ENCODE data around the gene PRKAG2.

PRKAG2 gene

DNA sequence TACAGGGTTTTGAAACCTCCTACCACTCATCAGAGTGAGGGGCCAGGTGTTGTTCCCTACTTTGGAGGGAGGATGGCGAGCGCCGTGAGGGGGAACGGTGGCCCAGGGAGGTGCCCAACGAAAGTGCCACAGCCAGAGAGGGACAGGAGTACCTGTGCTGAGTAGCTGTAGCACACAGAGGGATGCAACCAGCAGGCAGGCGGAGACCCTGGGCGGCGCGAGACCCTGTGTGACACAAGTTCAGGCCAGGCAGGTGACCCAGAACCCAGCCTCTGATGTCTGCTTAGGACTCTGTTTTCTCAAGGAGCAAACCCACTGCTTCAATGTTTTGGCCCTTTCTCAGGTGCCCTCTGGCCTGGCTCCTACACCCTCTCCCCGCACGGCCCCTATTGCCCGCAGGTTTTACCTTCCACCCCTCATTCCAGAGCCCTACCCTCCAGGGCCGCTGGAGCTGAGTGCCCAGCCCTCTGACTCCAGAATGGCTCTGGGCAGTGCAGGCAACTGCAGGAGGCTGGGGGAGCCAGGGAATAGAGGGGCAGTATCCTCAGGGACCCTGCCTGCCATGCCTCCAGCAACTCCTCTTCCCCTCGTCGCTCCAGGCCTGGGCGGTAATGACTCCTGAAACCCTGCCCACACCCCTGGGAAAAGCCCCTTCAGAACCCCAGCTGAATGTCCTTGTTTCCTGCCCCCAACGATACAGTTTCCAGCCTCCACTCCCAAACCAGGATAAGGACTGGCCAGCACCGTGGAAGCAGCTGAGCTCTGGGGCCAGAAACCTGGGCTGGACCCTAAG, 193.1 kb downstream of the PRKAG2 start:
- in situ Hi-C loops (cut with MboI; ENCODE audit: low sequenced_read_pairs), result no loop called here

DNA sequence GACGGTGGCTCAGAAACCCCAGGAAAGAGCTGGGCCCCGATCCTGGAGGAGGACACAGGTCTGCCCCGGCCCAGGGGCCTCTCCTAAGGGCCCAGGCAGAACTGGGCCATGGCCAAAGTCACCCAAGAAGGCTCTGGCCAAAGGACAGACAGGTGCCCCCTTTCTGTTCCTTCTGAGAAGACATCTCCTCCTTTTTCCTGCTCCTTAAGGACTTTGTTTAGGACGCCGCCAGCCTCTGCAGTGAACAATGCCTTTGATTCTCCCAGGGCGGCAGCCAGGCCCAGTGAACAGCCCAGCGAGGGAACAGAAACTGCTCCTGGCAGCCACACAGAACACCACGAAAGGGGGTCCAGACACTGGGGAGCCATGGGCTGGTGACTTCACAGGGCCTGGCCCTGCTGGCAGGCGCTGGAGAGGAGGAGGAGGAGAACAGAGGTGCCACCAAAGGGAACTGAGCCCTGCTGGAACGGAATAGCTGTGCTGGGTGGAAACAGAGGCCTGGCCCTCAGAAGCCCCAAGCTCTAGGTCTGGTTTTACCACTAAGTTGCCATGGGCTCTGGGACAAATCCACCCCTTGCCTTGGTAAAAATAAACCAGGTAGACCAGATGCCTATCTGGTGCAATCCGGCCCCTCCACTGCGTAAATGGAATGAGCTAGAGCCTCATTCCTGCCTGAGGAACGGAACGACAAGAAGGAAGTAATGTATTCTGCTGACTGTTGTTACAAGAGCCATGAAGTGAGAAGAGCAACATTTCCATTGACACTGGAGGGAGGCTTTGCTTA, 193.9 kb downstream of the PRKAG2 start:
- in situ Hi-C loops (cut with MboI; ENCODE audit: low sequenced_read_pairs), result no loop called here

DNA sequence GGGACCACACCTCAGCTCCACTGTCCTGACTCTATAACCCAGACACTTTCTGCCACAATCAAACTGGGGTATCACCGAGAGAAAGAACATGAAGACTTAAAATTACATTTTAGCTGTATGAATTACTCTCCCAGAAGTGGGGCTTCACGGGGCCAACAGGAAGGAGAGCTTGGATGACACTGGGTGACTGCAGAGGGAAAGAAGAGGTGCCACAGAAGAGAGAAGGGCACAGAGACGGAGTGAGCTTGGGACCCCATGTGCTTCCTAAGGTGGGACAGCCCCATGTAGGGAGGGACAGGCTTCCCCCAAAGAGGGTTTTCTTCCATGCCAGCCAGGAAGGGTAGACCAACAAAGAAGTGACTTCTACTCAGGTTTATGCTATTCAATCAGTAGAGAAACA, 195.2 kb downstream of the PRKAG2 start:
- in situ Hi-C loops (cut with MboI; ENCODE audit: low sequenced_read_pairs), result no loop called here

DNA sequence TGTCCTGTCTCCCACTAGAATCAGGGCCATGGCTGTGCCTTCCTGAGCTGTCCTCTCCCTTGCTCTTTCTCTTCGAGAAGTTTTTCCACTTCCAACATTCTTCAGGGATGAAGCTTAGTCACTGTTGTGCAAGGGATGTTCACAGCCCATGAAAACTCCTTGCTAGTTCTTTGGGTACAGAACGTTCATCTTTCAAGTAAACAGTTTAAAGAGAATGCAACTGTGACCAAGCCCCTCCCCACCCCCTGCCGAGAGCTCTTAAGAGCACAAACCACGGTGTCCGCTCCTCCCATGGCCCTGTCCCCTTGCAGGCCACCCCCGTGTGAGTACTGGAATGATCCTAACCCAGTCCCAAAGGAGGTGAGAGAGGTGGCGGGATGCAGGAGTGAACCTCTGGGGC, 196.1 kb downstream of the PRKAG2 start:
- in situ Hi-C loops (cut with MboI; ENCODE audit: low sequenced_read_pairs), result no loop called here

DNA sequence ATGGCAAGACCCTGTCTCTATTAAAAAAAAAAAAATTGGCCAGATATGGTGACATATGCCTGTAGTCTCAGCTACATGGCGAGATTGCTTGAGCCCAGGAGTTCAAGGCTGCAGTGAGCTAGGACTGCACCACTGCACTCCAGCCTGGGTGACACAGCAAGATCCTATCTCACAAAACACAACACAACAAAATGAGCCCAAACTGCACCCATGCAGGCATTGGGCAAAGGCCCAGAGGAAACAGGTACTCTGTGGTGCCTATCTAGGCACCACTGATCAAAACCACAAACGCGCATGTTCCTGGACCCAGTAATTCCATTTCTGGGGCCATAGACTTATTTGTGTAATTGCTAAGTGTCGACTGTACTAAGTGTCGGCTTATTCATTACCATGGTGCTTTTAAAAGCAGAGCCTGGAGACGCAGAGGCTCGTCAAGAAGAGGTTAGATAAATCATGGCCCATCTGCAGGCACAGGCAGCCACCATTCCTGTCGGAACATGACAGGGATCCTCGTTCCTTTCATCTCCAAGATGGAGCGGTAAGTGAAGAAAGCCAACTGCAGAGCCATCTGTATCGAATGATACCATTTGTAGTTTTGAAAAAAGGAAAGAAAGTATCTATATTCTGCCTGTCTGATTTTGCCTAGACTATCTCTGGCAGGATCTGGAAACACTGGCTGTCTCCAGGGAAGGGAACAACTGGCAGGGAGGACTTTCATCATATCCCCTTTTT, 196.9 kb downstream of the PRKAG2 start:
- in situ Hi-C loops (cut with MboI; ENCODE audit: low sequenced_read_pairs), result no loop called here

DNA sequence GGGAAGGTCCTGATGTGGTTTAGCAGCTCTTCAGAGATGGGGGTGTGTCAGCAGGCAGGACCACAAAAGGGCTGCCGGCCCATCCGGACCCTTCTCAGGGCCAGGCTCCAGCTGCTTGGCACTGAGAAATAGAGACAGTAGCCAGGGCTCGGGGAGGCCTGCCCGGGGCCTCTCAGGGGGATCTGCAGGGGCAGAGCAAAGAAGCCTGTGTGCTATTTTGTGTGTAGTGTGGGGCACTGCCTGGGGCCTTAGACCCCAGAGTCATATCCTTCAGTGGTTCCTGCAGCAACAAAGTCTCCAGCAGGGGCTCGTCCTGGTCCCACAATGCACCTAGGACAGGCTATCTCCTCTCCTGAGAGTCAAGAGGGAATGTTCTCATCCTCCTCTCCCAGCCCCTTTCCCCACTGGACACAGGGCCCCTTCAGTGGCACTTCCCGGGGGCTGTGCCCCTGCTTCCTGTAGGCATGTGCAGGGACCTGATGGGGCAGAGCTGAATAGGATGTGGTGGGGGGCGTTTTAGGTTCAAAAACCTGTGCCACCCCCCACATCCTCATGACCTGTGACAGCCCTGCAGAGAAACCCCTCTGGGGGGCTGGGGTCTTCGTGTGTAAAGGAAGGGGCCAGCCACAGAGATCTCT, 197.7 kb downstream of the PRKAG2 start:
- in situ Hi-C loops (cut with MboI; ENCODE audit: low sequenced_read_pairs), result no loop called here

DNA sequence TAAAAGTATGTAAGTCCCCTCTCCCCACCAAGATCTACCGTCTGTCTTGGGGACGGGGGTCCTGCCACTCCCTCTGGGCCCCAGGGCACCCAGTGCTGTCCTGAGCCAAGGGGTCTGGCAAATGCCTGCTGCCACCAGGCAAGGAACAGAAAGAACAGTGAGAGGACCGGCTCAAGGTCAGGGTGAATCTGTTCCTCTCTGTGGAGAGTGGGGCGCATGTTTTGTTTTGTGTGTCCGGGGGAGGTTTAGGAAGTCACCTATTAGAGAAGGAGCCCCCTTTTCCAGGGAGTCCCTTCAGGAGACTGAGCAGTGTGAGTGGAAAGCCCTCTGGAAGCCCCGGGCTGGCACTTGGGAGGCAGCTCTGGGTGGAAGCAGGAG, 198.7 kb downstream of the PRKAG2 start:
- in situ Hi-C loops (cut with MboI; ENCODE audit: low sequenced_read_pairs), result no loop called here

DNA sequence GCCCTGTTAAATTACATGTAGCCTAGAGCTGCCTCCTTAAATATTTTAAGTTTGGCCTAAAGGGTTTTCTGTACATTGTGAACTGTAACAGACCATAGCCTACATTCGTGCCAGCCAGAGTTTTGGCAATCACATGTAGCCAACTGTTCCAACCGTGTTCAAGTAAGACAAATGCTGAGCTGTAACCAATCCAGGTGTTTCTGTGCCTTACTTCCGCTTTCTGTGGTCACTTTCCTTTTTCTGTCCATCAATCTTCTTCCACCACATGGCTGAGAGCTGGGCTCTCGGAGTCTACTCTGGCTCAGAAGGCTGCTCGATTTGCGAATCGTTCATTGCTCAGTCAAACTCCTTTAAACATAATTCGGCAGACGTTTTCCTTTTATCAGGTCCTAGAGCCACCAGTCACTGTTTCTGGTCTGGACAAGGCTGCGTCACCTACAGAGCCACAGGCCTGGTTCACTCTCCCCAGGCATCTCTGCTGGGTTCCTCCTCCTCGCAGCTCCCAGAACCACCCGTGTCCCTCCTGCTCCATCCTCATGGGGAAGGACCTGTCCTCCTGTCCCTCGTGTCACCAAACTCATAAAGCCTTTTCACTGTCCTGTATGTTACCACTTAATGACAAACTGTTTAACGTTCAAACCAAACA, 199.2 kb downstream of the PRKAG2 start:
- in situ Hi-C loops (cut with MboI; ENCODE audit: low sequenced_read_pairs), result no loop called here

DNA sequence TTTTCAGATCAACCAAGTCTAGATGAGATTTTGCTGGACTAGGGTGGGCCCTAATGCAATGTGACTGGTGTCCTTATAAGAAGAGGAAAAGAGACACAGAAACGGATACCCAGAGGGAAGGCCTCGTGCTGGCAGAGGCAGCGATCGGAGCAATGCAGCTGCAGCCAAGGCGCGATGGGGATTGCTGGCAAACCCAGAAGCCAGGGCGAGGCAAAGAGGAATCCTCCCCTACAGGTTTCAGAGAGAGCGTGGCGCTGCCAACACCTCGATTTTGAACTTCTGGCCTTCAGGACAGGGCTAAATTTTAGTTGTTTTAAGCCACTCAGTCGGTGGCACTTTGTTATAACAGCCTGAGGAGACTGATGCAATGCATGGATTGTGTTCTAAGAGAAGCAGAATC, 200.2 kb downstream of the PRKAG2 start:
- in situ Hi-C loops (cut with MboI; ENCODE audit: low sequenced_read_pairs), result no loop called here

DNA sequence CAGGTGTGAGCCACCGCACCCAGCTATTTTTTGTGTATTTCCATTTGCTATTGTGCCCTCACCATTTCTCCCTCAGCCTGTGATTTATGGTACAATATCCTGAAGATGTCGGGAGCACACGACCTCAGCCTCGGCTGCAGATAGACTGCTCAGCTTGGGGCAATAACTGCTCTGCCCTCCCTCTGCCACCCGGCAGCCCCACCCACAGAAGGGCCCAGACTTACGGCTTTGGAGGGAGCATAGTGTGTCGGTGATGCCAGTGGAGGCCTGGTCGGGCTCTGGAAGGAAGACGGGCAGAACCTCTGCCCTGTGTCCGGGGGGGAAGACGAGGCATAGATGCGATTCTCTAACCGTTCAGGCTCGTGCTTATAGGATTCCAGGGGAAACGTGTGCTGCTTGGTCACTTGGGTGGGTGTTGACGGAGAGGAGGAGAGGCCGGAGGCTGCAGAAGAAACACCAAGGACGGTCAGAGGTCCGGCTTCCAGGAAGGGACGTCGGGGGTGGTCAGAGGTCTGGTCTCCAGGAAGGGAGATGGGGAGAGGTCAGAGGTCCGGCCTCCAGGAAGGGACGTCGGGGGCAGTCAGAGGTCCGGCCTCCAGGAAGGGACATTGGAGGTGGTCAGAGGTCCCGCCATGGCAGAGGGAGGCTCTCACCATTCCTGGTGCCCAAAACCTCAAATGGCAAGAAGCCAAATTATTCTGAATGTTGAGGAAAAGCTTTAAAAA, 201.6 kb downstream of the PRKAG2 start:
- in situ Hi-C loops (cut with MboI; ENCODE audit: low sequenced_read_pairs), result no loop called here

DNA sequence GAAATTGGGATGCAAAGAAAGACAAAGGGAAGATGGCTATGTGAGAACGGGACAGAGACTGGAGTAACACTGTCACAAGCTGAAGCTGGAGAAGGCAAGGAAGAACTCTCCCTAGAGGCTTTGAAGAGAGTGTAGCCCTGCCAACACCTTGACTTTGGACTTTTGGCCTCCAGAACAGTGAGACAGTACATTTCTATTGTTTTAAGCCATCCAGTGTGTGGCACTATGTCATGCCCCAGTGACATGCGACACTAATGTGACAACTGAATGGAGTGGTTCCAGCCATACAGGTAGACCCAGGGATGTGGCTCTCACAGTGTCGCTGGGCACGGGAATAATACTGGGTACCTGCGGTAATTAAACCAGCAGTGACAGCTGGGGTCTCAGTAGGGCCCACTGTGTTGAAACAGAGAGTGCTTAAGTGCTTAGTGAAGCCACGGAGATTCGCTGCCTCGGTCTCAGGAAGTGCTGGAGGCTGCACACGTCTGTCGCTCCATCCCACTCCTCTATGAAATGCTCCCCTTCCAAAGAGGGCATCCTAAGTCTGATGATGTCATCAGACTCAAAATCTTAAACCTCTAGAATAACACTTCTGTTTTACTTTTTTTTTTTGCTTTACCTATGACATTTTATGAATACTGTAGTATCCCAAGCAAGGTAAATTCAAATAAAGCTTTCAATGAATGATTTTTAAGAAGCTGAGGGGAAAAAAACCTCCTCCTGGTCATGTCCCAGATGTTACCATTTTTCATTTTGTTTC, 202.6 kb downstream of the PRKAG2 start:
- in situ Hi-C loops (cut with MboI; ENCODE audit: low sequenced_read_pairs), result no loop called here

DNA sequence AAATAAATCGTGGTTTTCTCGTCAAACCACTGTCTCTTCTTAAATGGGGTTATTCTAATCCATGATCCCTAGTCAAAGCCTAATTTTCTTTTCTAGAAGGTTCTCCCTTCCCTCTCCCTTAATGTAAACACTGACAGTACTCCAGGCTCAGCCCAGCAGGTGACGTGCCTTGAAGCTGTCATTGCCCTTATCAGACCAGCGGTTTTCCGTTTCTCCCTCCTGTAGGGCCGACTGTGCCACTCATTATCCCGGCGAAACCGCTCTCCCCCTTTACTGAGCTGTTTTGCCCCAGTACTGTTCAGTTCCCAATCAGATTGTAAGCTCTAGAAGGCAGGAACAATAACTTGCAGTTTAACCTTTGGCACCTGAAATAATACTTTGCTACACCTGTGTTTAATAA, 203.7 kb downstream of the PRKAG2 start:
- in situ Hi-C loops (cut with MboI; ENCODE audit: low sequenced_read_pairs), result no loop called here

DNA sequence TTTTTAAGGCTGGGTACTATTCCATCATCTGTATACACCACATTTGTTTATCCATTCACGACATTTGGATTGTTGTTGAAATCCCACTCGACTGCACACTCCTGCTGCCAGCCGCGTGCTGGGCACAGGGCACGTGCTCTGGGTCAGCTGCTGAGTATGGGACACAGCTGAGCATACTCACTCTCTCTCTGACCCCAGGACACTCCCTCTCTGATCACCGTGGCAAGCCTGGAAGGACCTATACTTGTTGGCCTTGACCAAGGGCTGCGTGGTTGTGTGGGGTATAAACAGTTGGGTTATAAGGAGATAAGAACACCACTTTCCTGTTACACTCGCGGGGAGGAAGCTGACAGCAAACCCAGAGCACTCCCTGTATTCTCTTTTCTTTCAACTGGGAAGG, 204.2 kb downstream of the PRKAG2 start:
- in situ Hi-C loops (cut with MboI; ENCODE audit: low sequenced_read_pairs), result no loop called here

DNA sequence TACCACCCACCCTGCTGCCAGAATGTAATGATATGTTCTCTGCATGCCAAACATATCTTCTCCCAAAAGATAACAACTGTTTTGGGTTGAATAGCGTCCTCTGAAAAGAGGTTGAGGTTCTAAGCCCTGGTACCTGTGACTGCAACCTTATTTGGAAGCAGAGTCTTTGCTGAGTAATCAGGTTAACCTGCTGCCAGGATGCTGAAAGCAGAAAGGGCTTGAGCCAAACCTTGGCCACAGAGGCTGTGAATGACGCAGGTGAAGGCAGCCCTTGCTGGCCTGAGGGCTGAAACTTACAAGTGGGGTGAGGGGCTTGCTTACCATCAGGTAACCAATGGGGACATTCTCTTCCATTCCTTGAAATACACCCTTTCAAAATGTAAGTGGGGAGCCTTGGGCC, 205.4 kb downstream of the PRKAG2 start:
- in situ Hi-C loops (cut with MboI; ENCODE audit: low sequenced_read_pairs), result no loop called here

DNA sequence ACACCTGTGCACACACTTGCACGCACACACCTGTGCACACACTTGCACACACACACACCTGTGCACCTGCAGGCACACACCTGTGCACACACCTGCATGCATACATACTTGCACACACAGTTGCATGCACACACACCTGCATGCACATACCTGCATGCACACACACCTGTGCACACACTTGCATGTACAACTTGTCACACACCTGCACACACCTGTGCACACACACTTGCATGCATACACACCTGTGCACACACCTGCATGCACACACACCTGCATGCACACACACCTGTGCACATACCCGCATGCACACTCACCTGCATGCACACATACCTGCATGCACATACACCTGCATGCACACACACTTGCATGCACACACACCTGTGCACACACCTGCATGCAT, 207.2 kb downstream of the PRKAG2 start:
- in situ Hi-C loops (cut with MboI; ENCODE audit: low sequenced_read_pairs), result no loop called here

DNA sequence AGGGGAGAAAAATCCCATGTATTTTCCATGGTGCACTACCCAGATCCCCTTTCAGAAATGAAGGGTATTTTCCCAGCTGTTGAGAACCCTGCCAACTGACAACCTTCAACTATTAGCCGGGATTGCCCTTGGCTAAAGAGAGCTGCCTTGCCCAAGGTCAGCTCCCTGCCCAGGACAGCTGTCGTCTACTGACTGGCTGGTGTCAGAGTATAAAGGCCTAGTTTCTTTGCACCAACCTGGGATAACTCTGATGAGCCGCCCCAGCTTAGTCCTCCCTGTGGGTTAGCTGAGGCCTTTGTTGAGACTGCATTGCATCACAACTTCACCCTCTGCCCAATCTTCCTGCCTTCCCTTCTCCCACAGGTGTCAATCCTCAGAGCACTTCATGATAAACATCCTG, 210.0 kb downstream of the PRKAG2 start:
- in situ Hi-C loops (cut with MboI; ENCODE audit: low sequenced_read_pairs), result no loop called here

DNA sequence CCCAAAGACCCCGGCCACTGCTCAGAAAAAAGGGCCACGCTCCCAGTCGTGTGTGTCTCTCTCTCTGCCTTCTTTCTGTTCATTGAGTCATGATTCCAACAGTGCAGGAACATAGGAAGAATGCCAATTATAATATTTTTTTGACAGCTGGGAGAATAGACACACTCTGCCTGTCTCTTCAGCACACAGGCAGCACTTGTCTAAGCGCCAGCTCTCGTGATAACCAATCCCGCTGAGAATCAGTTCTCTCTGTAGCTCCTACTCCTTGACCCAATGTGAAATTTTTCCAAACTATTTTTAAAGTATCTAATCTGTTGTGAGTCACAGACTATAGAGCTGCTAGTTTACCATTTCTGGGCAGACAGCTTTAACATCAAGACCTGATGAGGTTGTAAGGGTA, 211.5 kb downstream of the PRKAG2 start:
- in situ Hi-C loops (cut with MboI; ENCODE audit: low sequenced_read_pairs), result no loop called here

DNA sequence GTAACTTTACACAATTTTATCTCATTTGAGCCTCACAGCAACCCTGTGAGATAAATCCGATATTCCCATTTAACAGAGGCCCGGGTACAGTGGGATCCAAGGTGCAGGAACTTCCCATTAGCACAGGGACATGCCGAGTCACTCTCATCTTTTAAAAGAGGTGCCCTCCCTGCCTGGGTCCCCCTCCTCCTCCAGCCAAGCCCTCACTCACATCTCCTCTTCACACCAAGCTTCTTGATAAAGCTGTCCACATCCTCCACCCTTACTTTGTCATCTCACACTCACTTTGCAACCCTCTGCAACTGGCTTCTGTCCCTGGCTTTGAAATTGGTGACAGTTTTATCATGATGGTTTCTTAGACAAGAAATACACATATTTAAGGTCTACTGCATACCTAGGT, 212.6 kb downstream of the PRKAG2 start:
- in situ Hi-C loops (cut with MboI; ENCODE audit: low sequenced_read_pairs), result no loop called here

DNA sequence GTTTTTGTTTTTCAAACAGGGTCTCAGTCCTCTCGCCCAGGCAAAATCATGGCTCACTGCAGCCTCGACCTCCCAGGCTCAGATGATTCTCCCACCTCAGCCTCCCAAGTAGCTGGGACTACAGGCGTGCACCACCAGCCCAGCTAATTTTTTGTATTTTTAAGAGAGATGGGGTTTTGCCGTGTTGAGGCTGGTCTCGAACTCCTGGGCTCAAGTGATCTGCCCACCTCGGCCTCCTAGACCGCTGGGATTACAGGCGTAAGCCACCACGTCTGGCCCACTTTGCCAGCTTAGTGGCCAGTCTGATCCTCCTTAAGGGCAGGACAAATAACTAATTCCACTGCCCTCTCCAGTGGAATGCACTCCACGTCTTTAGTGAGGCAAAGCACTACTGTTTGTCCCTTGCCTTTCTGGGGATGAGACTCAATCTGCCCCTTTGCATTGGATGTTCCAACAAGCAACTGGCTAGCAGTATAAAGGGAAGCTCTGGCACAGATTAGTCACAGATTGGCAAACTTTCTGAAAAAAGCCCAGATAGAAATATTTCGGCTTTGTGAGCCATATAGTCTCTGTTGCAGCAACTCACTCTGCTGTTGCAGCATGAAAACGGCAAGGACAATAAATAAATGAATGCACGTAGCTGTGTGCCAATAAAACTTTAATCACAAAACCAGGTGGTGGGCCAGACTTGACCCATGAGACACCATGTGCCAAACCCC, 213.4 kb downstream of the PRKAG2 start:
- in situ Hi-C loops (cut with MboI; ENCODE audit: low sequenced_read_pairs), result no loop called here

All from HL-60/S4 treated with phorbol 12-myristate 13-acetate at 8.2 ng/mL for 4 days and 3 days (cell line).